ENCODE results near the gene KRT20.
A peak's percentile ranks its signal among the peaks of the same experiment; 100 is the strongest.

Gene KRT20

GRCh38 chr17:40828454-40829044 is 56.5 kb downstream of the KRT20 start:
- Histone ChIP-seq H3K4me1 (ENCODE audit: insufficient read depth, low read length) (no peaks in the 10 kb centered on the region; the same call in 1 of the 2 replicates), H3K4me3 (ENCODE audit: low read depth in 1 of 2, low read length in 2 of 2) (no peak overlapping the region), H4K20me1 (ENCODE audit: insufficient read depth, low read length) (no peaks in the 10 kb centered on the region), H3K79me2 (ENCODE audit: insufficient read depth, low read length) (0 out of 2 replicates have a peak, but pooled peaks cover 2% of the 10 kb centered on the region), H3K9ac (ENCODE audit: low read depth, low read length) (no peak overlapping the region), H3K27ac (ENCODE audit: low read length) (no peak overlapping the region), H3K4me2 (ENCODE audit: insufficient read depth, low read length) (no peak overlapping the region), H2AFZ (ENCODE audit: low read depth, low read length) (no peak overlapping the region), H3K9me3 (ENCODE audit: insufficient read depth, low read length, severe bottlenecking) (no peaks in the 10 kb centered on the region), H3K36me3 (ENCODE audit: insufficient read depth, low read length) (no peaks in the 10 kb centered on the region), H3K27me3 (ENCODE audit: insufficient read depth, low read length, poor library complexity) (no peaks in the 10 kb centered on the region)
- DNase-seq = no peak
- ATAC-seq (ENCODE audit: insufficient read depth, low read depth) = no peak
- TF ChIP-seq CTCF (IDR thresholded peaks at IDR 0.05; ENCODE audit: borderline replicate concordance, extremely low read depth, low read length, poor library complexity, severe bottlenecking) = no peak
- no peak for TF ChIP-seq EZH2 (IDR thresholded peaks at IDR 0.05; ENCODE audit: borderline replicate concordance, low read depth, low read length, severe bottlenecking)

GRCh38 chr17:40827746-40828453 is 57.1 kb downstream of the KRT20 start:
- no peaks in the 10 kb centered on the region for H3K9me3 ChIP-seq (ENCODE audit: insufficient read depth, low read length, severe bottlenecking)
- H2AFZ ChIP-seq (ENCODE audit: low read depth, low read length) = no peak overlapping the region
- H3K27ac ChIP-seq (ENCODE audit: low read length) = no peak overlapping the region
- H3K4me1 ChIP-seq (ENCODE audit: insufficient read depth, low read length) = no peaks in the 10 kb centered on the region; the same call in 1 of the 2 replicates
- H3K9ac ChIP-seq (ENCODE audit: low read depth, low read length) = no peak overlapping the region
- no peaks in the 10 kb centered on the region for H4K20me1 ChIP-seq (ENCODE audit: insufficient read depth, low read length)
- H3K36me3 ChIP-seq (ENCODE audit: insufficient read depth, low read length) = no peaks in the 10 kb centered on the region
- no peak overlapping the region for H3K4me3 ChIP-seq (ENCODE audit: low read depth in 1 of 2, low read length in 2 of 2)
- no peaks in the 10 kb centered on the region for H3K27me3 ChIP-seq (ENCODE audit: insufficient read depth, low read length, poor library complexity)
- no peak for DNase-seq
- peak; percentile 33; the same call in 2 of the 3 replicates for ATAC-seq (ENCODE audit: insufficient read depth, low read depth)
- 0 out of 2 replicates have a peak, but pooled peaks cover 2% of the 10 kb centered on the region for H3K79me2 ChIP-seq (ENCODE audit: insufficient read depth, low read length)
- no peak overlapping the region for H3K4me2 ChIP-seq (ENCODE audit: insufficient read depth, low read length)
- TF ChIP-seq EZH2 (IDR thresholded peaks at IDR 0.05; ENCODE audit: borderline replicate concordance, low read depth, low read length, severe bottlenecking) (no peak), CTCF (IDR thresholded peaks at IDR 0.05; ENCODE audit: borderline replicate concordance, extremely low read depth, low read length, poor library complexity, severe bottlenecking) (no peak)
